HS-27A (cell line): ENCODE results near the gene RCN2.

Experiments
- DNase-seq: peaks from one replicate; pipeline ENCODE4 v3.0.0-alpha.2; 2012; ENCODE audit warnings: low read depth, missing footprints

Gene RCN2

DNA sequence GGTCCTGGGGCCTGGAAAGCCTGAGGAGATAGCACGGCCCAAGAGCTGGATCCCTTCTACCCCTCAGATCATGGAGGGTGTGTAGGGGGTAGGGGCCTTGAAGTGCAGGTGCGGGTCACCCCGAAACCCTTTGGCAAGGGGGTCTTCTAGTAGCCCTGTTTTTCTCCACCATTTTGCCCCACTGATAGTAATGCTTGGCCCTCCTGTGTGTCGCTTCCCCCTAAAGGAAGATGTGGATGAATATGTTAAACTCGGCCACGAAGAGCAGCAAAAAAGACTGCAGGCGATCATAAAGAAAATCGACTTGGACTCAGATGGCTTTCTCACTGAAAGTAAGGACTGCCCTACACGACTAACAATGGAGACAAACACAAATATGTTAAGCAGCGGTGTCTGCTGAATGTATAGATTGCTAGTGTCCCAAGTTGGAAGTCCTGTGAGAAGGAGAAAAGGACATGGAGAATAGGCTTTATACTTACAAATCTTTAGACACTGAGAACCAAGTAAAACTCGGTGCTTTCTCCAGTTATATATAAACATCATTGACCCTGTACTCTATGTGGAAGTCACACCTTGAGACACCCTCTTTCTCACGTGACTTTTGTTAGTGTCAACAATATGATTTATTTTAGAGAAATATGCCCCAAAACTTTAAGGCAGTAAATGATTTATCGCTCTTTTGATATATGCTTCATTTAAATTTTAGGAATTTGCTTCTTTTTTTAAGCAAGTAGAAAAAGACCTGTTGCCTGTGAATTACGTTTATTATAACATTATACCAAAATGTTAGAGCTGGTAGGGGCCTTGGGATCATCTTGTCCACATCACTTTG, 802 bp downstream of the RCN2 start:
- no peak for DNase-seq

DNA sequence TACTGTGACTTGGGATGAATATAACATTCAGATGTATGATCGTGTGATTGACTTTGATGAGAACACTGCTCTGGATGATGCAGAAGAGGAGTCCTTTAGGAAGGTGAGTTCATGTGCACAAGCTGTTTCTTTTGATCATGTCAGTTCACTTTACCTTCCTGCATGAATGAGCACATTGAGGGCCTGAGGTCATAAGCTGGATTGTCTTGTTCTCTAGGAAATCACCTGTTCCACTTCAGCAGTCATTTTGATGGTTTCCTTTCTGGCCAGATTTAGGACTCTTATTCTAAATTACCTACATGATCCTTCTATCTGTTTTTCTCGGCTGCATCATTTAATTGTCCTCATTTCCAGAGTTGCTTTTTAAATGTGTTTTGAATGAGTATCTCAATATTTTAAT, 4.1 kb downstream of the RCN2 start:
- no peak for DNase-seq

DNA sequence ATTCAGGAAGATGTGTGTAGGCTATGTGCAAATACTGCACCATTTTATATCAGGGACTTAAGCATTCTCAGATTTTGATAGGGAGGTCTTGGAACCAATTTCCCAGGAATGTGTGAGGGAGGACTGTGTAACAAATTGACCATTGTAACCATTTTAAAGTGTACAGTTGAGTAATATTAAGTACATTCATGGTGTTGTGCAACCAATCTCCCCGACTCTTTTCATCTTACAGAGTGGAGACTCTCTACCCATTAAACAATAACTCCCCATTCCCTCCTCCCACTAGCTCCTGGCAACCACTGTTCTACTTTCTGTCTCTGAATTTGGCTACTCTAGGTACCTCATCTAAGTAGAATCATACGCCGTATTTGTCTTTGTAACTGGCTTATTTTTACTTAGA, 5.1 kb downstream of the RCN2 start:
- DNase-seq: no peak

DNA sequence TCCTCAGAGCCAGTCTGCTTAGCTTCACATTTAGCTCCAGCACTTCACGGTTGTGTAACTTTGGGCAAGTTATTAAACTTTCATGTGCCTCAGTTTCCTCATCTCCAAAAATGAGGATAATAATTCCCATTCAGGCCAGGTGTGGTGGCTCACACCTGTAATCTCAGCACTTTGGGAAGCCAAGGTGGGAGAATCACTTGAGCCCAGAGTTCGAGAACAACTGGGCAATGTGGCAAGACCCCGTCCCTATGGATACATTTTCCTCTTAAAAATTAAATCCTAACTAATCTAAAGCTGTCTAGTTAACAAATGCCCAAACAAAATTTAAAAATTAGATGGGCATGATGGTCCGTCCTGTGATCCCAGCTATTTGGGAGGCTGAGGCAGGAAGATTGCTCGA, 7.2 kb downstream of the RCN2 start:
- DNase-seq: no peak

DNA sequence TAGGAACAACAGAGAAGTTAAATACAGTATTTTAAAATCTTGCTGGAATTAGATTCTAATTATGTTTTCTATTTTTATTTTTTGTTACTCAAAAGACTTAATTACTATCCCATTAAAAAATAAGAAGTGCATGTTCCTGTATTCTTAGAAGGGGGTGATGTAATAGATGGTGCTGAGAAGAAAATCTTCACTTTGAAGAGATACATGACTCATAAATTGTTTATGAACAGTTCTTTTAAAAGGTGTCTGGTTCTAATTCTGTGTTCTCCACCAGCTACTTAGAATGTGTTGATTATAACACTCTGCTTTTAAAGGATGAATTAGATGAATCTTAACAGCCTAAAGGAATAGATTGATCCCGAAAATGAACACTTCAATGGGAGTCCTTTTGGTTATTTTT, 8.2 kb downstream of the RCN2 start:
- DNase-seq: no peak

DNA sequence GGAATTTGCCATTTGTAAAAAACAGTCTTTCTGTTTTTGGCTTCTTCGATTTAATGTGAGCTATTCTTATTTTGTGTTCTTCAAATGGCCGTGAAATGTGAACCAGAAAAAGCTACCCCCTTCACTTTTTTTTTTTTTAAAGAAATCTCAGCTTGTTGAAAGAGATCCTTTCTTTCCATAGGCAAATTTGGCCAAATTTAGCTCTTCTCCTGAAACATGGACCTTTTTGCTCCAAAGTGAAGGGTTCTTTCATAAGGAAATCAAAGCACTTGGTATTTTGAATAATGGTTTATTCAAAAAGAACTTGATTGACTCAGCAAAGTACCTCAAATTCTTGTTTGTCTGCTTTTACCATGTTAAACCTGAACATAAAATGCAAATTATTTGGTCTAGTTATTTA, 10.1 kb downstream of the RCN2 start:
- DNase-seq: no peak

DNA sequence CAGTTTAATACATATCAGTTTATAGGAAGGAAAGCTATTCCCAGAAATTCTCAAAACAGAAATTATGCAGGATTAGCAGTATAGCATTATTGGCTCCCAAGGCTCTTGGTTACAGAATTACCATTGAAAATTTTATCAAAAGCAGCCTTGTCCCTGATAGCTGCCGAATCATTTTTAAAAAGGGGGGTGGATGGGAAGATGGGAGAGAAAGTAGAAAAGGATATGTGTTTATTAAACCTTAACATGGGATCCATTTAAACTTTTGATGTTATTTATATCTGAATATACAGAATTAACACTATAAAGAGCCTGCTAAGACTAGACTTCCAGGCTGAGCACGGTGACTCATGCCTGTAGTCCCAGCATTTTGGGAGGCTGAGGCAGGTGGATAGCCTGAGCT, 10.8 kb downstream of the RCN2 start:
- DNase-seq: no peak

DNA sequence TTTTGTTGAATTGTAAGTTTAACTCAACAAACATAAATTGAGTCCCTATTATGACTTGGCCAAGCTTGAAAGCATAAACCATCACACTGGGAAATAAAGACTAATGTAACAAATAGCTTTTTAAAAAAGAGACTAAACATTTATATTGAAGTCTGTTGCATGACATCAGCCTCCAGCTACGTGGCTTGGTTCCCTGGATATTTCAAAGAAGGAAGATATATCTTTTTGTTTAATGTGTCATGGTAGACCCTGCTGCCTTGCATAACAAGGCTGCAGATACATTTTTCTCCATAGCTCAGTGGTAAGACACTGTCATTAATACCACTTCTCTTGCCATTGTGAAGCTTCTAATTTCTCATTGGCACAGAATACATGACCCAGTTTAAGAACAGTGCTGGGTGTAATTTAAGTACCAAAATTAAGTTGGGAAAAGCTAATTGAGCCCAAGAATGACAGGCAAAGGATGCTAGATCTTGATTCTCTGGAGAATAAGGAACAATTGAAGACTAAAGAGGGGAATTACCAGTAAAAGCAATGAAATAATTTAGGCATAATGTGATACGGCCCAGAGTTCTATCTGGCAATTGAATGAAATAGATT, 14.0 kb downstream of the RCN2 start:
- DNase-seq: no peak

DNA sequence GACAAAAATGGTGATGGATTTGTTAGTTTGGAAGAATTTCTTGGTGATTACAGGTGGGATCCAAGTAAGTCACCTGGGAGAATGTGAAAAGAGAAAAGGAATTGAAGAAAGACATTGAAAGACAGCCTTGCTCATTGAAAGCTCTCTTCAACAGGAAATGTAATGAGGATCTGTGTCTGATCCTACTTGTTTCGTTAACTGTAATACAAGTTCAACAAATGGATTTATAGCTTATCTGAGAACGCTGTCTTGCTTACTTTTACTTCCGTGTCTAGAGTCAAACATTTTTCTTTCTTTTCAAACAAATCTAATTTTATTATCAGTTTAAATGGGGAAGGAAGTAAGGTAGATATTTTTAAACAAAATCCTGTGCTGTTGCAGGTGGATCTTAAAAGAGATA, 15.9 kb downstream of the RCN2 start:
- DNase-seq: no peak

DNA sequence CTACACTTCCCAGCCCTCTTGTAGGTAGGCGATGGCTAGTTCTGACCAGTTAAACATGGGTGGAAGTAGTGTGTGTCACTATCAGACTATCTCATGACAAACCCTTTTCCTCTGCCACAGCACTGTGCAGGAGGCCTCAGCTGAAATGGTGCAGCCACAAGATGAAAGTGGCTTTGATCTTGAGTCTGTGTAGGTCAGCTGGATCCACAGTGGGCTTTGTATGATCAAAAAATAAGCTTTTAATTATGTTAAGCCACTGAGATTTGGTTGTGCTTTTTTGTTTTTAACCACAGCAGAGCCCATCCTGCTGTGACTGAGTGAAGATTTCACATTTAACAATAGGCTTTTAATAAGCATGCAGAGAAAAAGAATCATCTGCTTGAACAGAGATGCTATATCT, 19.7 kb downstream of the RCN2 start:
- DNase-seq: no peak

DNA sequence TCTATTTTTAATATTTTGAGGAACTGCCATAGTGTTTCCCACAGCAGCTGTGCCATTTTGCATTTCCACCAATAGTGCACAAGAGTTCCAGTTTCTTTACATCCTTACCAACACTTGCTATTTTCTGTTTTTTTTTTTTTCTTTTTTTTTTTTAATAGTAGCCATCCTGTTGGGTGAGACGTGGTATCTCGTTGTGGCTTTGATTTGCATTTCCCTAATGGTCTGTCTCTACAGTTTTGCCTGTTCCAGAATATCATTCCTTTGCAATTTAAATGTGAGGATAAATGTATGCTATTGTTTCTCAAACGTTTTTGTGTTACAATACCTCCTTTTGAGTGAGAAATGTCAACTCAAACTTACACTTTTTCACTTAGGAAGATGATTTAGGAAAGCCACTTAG, 22.4 kb downstream of the RCN2 start:
- DNase-seq: no peak

DNA sequence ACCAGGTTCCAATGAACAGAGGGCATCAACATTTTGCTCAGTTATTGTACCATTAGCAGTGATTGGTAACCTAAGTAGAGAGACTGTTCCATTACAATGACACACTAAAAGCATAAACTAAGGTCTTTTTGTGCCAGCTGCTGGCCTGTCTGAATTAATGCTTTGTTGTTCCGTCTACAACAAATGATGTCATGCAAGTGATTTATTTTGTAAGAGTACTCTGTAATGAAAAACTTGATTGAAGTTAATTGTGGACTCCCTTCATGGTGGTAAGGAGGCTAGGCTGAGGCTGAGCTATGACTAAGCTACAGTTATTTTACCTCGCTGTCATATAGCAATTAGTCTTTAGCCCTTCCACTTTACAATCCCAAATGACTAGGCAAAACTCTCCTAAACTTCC, 23.2 kb downstream of the RCN2 start:
- no peak for DNase-seq

DNA sequence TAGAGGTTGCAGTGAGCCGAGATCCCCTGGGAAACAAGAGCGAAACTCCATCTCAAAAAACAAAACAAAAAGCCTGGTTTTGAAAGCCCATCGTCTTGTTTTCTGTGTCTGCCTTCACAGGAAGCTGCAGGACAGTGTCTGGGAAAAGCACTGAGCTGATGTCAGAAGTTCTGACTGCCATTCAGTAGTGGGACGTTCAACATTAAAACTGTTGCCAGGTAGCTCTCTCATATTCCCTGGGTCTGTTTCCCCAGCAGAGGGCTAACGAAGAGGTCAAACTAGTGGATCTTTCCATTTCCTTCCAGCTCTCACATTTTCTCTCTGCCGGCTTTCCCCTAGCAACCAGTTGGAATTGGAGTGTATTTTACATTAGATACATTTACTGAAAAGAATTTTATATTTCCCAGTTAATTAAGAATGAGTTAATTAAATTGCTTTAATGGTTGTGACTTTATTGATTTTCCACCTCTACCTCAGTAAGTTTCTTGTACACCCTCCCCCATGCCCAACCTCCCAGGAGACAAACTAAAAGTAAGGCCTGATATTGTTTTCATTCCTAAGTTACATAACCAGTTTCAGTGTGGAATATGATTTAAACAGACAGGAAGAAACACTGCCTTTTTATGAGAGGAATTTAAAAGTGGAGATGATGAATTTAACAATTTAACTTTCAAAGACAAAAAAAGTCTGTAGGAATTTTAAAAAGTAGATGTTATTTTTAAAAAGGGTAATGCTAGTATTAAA, 29.9 kb downstream of the RCN2 start:
- DNase-seq: no peak

DNA sequence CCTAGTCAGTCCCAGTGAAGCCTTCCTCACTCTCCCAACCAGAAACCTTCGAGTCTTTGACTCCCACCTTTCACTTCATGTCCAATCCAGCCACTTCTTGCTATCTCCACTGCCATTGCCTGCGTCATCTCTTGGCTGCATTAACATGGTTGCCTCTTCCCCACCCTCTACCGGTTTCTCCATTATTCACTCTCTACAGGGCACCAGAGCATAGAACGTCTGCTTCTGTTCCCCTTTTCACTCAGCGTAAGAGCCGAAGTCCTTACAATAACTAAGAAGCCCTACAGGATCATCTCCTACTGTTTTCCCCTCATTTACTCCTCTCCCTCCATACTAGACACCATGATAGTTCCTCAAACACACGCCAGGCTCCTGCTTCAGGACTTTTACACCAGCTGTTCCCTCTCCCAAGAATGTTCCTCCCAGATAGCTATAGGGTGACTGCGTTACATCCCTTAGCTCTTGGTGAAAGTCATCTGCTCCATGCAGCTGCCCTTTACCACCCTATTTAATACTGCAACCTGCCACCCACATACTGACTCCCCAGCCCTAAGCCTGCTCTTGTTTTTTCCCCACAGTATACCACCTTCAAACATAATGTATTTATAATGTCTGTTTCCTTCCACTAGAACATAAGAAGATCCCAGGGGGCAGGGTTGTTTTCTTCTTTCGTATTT, 30.9 kb downstream of the RCN2 start:
- no peak for DNase-seq

DNA sequence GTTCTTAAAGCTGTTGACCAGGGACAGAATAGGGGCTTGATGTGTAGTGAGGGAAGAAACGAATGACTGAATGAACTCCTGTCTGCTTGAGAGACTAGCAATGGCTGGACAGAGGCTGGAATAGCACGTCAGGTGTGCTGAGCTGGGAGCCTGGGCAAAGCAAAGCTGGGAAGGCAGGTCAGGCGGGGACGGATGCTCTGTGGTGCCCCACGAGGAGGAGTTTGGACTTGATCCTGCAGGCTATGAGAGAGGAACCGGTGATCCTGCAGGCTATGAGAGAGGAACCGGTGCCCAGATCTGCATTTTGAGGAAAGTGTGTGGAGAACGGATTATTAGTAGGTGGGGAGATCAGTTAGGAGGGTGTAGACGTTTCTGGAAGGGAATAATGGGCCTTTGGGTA, 32.0 kb downstream of the RCN2 start:
- DNase-seq: no peak

DNA sequence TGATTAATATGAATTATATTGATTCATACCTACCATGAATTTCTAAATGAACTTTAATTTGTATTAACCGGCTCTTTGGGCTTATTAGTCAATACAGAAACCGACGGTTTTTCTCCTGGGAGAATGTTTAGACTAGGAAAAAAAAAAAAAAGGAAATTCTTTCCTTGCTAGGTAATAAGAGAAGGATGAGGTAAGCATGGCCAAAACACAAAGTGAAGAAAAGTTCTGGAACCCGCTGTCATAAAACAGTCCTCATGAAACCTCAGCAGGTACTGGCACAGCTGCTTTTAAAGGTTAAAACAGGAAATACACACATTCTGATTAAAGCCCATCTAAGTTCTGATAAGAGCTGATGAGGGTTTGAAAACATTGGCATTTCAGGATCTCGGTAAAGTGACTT, 32.6 kb downstream of the RCN2 start:
- no peak for DNase-seq

DNA sequence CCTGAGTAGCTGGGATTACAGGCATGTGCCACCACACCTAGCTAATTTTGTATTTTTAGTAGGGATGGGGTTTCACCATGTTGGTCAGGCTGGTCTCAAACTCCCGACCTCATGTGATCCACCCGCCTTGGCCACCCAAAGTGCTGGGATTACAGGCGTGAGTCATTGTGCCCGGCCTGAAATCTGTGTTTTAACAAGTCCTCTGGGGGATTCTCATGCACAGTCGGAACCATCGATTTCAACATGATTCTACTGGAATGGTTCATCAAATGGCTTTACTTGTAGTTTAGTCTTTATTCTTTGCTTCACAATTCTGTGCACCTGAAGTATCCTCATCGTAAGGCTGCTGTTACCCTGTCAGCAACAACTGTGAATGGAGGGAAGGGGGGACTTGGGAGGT, 34.5 kb downstream of the RCN2 start:
- peak; percentile 42 for DNase-seq

DNA sequence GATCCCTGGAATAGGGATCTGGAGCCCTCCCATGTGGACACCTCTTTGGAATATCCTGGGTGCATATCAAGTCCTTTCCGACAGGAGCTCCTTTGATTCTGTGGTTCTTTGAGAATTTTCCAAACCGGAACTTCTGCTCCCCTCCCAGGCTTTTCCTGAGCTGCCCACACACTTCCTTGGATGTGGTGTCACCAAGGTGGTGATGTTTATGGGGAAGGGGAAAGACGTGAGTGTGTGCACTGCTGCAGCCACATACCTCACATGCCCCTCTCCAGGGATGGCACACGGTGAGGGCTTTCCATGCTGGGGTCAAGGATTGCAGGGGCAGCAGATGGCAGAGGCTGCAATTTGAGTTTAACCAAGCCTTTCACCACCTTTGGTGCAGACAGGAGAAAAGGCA, 35.5 kb downstream of the RCN2 start:
- DNase-seq: no peak

DNA sequence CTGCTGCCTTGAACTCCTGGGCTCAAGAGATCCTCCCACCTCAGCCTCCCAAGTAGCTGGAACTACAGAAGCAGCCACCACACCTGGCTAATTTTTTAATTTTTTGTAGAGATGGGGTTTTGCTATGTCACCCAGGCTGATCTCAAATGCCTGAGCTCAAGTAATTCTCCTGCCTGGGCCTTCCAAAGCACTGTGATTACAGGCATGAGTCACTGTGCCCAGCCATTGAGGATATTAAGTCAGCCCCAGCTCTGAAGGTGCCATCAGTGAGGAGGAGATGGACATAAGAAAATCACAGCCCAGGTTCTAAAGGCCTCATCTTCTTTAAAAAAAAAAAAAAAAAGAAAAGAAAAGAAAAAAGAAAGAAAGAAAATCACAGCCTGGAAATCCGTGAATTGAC, 36.8 kb downstream of the RCN2 start:
- DNase-seq: no peak

DNA sequence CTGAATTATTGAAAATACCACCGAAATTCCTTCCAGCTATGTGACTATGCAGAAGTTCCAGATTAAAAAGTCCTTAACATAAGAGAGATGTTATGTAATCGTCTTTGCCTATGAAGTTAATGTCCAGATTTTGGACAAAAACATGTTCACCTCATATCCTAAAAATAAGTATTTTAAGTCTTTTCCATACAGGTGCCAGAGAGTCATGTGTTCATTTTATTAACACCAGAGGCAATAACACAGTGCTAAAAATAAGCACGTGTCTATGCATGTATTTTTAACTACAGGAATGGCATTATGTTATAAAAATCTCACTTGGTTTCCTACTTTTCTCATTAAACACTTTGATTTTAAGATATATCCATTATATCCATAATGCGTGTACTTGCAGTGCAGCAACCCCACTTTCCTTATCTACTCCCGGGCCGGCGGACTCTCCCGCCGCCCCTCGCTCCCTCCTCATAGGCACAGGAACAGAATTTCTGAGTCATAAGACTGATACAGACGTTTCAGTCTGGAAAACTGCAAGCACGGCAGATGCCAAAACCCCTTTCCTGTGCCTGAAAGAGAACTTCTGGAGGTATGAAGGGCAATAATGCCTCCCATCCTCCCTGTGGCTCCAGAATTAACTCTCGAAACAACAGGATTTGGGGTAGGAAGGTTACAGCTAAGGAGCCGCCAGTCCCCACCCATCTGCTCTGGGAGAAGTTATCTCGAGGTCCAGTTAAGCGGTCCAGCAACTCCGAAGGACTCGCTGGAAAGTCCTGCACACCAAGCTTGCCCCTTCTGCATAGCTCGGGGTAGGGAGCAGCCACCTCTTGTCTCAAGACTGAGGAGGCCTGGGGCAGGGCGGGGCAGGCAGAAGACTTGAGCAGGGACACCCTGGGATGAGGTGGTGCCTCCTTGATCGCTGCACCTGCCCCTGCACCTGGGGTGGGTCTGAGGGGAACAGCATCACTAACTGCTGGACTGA, 41.1 kb downstream of the RCN2 start:
- DNase-seq: no peak

DNA sequence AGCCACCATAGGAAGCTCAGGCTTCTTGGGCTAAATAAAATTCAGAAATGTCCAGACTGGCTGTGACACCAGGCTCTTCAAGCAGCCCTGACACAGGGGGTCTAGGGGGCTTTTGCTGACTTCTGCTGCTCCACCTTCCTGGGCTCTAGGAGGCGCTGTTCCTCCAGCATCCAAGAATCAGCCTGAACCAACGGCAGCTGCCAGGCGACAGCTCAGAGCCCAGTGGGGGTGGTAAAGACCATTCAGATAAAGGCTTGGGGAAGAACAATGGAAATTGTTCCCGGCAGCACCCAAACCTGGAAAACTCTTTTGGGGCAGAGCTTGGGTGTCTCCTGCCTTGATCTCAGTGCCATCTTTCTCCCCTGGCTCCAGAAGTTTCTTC, 41.8 kb downstream of the RCN2 start:
- DNase-seq: no peak

DNA sequence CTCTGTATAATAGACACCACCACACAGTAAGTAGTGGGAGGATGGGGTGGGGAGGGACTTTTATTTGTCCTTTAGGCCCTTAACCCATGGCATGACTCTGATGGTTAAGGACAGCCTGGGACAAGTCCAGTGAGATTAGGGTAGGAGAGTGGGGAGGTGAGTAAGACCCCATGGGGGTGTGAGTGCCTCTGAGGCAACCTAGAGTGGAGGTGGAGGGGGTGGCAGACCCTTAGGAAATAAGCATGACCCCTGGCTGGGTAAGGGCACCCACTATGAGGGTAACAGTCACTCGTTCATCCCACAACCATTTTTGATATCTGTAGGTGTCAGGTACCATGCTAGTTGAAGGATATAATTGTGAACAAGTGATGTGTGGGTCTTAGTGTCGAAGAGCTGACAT, 42.4 kb downstream of the RCN2 start:
- no peak for DNase-seq
